HG03103 (cell line): ENCODE results near the gene UROD.
"Not testable (repeated sequence)": the region's sequence is repeated elsewhere in the genome, so short reads cannot be mapped to it uniquely, and the experiment has no call there.

ENCODE experiments used
- ATAC-seq: cut with Tn5 transposase; IDR thresholded peaks from one replicate; pipeline ENCODE4 v1.9.1; 2021; ENCODE audit warnings: low read depth; ENCODE audit not compliant: unreplicated experiment

UROD gene

DNA sequence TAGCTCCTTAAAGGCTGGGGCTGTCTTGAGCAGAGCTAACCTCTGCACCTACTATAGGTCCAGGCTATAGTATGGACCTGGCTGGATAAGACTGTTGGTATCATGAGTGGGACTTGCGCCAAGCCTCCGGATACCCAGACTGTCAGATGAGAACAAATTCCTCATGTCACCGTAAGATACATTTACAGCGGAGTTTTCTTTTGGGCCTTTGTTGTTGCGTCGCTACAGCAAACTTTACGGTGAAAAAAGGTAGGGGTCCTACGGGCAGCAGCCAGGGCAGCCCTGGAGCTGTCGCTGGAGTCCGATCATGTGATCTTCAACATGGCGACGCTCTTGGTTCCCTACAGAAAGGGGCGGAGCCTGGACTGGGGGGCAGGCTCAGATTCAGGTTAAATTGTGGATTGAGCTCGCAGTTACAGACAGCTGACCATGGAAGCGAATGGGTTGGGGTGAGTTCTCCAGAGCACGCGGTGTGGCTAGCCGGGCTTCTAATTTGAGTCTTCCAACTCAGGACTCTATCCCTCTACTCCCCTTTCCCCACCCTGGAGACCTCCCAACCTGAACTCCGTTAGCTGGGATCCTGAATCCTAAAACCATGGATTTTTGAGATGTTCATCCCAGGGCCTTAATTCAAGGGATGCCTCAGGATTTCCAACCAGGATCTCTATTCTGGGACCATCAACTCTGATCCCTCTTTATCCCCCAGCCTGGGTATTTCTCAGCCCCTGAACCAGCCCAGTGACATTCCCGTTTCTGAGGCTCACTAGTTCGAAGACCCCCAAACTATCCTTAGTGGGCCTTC lies at the start of gene UROD:
Gene UROD, plus strand, starts transcription at position 418 of the 802 bp plus-strand sequence. Its CDS starts 12 bp downstream, at position 430.
- ATAC-seq: peak; percentile 60

DNA sequence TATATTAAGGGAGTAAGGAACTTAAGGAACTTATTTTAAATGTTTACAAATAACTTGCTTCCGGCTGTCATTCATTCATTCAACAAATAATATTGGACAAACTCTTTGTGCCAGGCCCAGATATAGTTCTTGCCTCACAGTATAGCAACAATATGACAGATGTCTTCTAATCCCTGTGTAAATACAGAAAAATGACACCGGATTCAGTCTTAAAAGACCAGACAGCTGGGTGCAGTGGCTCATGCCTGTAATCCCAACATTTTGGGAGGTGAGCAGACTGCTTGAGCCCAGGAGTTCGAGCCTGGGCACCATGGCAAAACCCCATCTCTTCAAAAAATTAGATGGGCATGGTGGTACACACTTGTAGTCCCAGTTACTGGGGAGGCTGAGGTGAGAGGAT lies 49.3 kb upstream of the UROD start:
- ATAC-seq: no peak

DNA sequence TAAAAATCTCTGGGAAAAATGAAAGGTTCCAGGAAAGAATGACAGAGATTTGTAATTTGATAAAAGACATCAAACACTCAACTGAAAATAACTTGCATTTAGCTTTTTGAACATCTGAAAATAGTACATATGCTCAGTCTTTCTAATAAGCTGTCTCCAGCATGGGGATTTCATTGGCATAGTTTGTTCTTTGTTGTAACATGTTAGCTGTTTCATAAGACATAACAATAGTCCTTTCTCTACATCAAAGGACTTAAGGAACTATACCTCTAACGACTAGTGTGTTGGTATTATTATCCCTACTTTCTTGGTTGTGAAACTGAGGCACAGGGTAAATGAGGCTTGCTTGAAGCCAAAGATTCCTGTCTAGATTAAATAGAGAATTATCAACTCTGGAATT lies 47.7 kb upstream of the UROD start:
- no peak for ATAC-seq

GRCh38 chr1:44970317-44970716 lies 41.7 kb upstream of the UROD start:
- no peak for ATAC-seq

DNA sequence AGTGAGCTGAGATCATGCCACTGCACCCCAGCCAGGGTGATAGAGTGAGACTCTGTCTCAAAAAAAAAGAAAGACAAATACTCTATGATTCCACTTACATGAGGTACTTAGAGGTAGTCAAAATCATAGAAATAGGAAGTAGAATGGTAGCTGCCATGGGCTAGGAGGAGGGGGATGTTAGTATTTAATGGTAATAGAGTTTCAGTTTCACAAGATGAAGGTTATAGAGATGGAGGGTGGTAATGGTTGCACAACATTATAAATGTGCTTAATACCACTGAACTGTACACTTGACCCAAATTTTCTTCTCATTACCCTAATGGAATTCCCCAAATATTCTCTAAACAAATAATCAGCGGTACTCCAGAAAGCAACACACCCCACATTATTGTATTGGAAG lies 38.4 kb upstream of the UROD start:
- no peak for ATAC-seq

GRCh38 chr1:44976252-44976651 lies 35.8 kb upstream of the UROD start:
- no peak for ATAC-seq

GRCh38 chr1:44977372-44977771 lies 34.7 kb upstream of the UROD start:
- not testable (repeated sequence) for ATAC-seq

DNA sequence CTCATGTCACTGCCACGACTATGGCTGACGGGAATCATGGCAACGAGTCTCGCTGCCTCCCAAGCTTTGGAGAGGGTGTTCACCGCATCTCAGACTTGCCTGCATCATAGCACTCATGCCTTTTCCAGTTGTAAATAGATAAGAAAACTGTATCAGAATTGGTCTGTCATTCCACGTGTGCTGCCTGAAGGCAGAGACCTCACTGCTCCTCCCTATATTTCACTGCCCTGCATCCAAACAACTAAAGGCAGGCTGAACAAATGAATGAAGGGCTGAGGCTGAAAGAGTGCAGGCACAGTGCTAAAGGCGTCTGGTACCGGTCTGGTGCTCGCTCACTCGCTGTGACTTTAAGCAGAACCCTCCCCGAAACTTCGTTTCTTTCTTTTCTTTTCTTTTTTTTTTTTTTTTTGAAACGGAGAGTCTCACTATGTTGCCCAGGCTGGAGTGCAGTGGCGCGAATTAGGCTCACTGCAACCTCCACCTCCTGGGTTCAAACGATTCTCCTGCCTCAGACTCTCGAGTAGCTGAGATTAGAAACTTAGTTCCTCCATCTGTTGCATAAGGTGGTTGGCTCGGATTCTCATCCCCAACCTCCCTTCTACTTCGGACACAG lies 26.2 kb upstream of the UROD start:
- ATAC-seq: no peak

DNA sequence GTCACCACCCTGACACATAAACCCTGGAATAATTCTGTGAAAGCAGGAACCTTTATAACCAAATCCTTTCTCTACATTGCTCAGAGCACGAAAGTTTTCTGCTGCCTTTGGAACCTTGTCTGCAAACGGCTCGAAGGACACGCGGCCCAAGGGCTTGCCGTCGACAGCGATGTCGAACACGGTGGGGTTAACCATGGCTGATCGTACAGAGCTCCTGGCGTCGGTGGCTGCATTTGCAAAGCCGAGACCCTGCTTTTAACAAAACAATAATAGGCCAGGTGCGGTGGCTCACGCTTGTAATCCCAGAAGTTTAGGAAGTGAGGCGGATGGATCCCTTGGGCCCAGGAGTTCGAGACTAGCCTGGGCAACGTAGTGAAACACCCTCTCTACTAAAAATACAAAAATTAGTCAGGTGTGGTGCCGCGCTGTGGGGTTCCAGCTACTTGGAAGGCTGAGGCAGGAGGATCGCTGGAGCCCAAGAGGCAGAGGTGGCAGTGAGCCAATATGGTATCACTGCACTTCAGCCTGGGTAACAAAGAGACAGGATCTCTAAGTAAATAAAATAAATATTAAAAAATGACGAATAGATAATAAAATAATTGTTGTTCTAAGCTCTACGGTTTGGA lies 23.4 kb upstream of the UROD start:
- ATAC-seq: no peak

- ATAC-seq: no peak
Observed at GRCh38 chr1:44994309-44994898, 17.6 kb upstream of the UROD start.

GRCh38 chr1:44995467-44996238 lies 16.4 kb upstream of the UROD start:
- no peak for ATAC-seq

- no peak for ATAC-seq
Observed at GRCh38 chr1:44999232-44999631, 12.8 kb upstream of the UROD start.

DNA sequence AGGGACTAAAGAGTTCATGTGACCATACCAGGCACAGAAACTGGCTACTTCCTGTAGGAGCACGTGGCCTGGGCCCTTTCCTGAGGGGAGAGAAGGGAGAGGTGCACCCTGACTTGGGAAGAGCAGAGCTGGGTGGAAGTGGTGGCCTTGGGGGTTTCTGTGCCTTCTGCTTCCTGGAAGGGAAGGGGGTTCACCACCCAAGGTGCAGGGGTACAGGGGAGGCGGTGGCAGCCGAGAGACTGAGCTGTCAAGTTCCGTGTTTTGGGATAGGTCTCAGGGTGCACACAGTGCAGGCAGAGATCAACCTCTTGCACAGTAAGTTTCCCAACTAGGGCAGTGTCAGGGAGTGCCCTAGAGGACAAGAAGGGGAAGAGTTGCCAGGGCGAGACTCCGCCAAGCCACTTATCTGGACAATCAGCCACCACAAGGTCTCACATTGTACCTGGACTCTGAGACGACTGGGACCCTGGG lies 11.0 kb upstream of the UROD start:
- no peak for ATAC-seq

GRCh38 chr1:45001576-45001975 lies 10.5 kb upstream of the UROD start:
- not testable (repeated sequence) for ATAC-seq

GRCh38 chr1:45002650-45003645 lies 9.1 kb upstream of the UROD start:
- ATAC-seq: no peak

GRCh38 chr1:45003741-45004140 lies 8.3 kb upstream of the UROD start:
- no peak for ATAC-seq

DNA sequence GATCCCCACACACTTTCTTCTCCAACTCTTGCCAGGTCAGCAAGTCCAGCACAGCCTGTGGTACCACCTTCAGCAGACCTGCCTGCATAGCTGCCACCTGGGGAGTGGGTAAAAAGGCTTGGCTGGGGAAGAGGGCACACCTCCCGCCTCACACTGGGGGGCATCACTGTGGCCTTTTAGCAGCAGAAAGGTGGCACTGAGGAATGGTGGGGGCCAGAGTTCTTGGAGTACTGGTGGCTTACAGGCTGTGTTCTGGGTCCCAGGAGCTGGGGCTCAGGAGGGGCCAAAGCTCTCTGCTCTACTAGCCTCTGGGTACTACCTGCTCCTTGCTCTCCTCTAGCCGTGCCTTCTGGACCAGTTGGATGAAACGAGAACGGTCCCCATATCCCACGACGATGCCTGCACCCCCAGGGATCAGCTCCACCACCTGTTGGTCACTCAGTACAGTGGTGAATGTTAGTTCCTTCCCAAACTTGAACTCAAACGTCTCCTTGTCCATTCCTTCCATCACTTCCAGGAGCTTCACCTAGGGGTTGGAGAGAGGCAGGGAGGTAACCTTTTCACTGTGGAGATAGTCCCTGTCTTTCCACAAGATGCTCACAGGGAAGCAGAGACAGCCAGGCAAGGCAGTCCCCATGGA lies 7.7 kb upstream of the UROD start:
- no peak for ATAC-seq

DNA sequence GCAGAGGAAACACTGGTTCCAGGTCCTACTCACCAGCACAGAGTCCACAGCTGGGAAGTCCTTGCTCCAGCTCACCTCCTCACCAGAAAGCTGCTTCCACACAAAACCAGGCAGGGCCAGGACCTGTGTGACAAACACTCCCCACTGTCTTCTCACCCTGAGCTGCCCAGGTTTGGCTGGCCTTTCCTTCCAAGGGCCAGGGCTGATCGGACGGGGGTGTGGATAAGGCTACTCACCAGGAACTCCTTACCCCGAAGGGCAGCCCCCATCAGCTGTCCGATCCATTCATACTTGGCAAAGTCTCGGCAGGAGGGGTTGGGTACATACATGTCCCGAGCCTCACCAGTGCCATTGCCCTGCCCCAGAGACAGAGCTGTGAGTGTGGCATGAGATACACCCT lies 6.3 kb upstream of the UROD start:
- ATAC-seq: no peak

- ATAC-seq: no peak
Observed at GRCh38 chr1:45007311-45007710, 4.7 kb upstream of the UROD start.
